Nephron (organoid): ENCODE results near the gene PCMT1.

Source experiments
- H3K27ac Mint-ChIP-seq, 3 experiments: 2 replicates each; pipeline ENCODE4 v1.8.0; 2020; ENCODE audit warnings: mixed read lengths in 3 of 3, mild to moderate bottlenecking in 2 of 3, moderate library complexity in 1 of 3
- H3K27me3 Mint-ChIP-seq: 2 replicates; pipeline ENCODE4 v1.8.0; 2021; ENCODE audit warnings: low read depth, mild to moderate bottlenecking, moderate library complexity, mixed read lengths
- H3K36me3 Mint-ChIP-seq: 2 replicates; pipeline ENCODE4 v1.8.0; 2020; ENCODE audit warnings: low read depth, mixed read lengths
- H3K4me1 Mint-ChIP-seq: 2 replicates; pipeline ENCODE4 v1.8.0; 2020; ENCODE audit warnings: mixed read lengths
- H3K4me3 Mint-ChIP-seq, 3 experiments: 2 replicates each; pipeline ENCODE4 v1.8.0; 2020; ENCODE audit warnings: mild to moderate bottlenecking in 3 of 3, mixed read lengths in 3 of 3, moderate library complexity in 2 of 3
- H3K9me3 Mint-ChIP-seq: 2 replicates; pipeline ENCODE4 v1.8.0; 2020; ENCODE audit warnings: mixed read lengths
- TF ChIP-seq, protein P1 (sequence below), 3 experiments: fragments of 200-600 bp; sonication (generic); IDR thresholded peaks; one replicate each; pipeline ENCODE4 v1.5.0; 2021; ENCODE audit warnings: antibody characterized with exemption in 3 of 3; ENCODE audit not compliant: unreplicated experiment in 3 of 3

PCMT1 gene

GRCh38 chr6:149855741-149856140 lies 106.2 kb downstream of the PCMT1 start:
- peaks cover 10% of the 10 kb centered on the region for H3K36me3 Mint-ChIP-seq
- peaks cover 4% of the 10 kb centered on the region for H3K27me3 Mint-ChIP-seq
- H3K27ac Mint-ChIP-seq, result peak overlapping the region in 1 of 3 experiments; percentile 71
- H3K4me1 Mint-ChIP-seq, result peaks cover 26% of the 10 kb centered on the region
- no peaks in the 10 kb centered on the region for H3K9me3 Mint-ChIP-seq
- no peak overlapping the region for H3K4me3 Mint-ChIP-seq
- TF ChIP-seq, protein P1, sequence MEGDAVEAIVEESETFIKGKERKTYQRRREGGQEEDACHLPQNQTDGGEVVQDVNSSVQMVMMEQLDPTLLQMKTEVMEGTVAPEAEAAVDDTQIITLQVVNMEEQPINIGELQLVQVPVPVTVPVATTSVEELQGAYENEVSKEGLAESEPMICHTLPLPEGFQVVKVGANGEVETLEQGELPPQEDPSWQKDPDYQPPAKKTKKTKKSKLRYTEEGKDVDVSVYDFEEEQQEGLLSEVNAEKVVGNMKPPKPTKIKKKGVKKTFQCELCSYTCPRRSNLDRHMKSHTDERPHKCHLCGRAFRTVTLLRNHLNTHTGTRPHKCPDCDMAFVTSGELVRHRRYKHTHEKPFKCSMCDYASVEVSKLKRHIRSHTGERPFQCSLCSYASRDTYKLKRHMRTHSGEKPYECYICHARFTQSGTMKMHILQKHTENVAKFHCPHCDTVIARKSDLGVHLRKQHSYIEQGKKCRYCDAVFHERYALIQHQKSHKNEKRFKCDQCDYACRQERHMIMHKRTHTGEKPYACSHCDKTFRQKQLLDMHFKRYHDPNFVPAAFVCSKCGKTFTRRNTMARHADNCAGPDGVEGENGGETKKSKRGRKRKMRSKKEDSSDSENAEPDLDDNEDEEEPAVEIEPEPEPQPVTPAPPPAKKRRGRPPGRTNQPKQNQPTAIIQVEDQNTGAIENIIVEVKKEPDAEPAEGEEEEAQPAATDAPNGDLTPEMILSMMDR (IDR thresholded peaks at IDR 0.05; ENCODE audit: unreplicated experiment in 3 of 3), result no peak

DNA sequence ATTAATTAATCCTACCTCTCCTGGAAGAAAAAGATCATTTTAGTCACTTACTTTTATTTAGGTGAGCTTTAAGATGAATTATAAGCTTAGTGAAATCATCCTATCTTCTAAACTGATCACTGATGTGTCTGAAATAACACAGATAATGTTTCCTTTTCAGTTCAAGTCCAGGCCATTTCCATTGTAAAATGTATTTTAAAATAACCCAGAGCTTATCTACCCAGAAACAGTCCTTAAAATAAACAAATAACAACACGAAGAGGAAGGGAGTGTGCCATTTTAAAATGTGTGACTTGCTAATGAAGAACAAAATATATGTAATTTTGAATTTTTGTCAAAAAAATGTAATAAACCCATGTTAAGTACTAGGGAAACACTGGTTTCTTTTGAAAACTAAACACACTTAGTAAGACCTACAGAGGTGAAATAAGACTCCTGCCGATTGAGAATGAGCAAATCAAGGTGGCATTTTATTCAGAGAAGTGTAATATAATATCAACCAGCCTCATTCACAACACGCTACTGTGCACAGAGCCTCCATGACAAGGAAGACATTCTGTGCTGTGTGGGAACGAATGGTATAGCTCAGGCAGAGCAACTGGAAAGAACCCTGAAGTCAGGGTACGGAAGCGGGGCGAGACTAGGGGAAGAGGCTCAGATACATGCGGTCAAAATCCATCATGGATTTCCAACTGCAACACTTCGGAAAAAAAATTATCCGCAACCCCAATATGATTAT lies 106.9 kb downstream of the PCMT1 start:
- TF ChIP-seq, protein P1 (IDR thresholded peaks at IDR 0.05; ENCODE audit: unreplicated experiment in 3 of 3), result no peak
- H3K4me3 Mint-ChIP-seq, result no peak overlapping the region
- H3K4me1 Mint-ChIP-seq, result peaks cover 33% of the 10 kb centered on the region
- no peaks in the 10 kb centered on the region for H3K9me3 Mint-ChIP-seq
- H3K36me3 Mint-ChIP-seq, result peaks cover 4% of the 10 kb centered on the region
- peaks cover 11% of the 10 kb centered on the region for H3K27me3 Mint-ChIP-seq
- no peak overlapping the region for H3K27ac Mint-ChIP-seq

DNA sequence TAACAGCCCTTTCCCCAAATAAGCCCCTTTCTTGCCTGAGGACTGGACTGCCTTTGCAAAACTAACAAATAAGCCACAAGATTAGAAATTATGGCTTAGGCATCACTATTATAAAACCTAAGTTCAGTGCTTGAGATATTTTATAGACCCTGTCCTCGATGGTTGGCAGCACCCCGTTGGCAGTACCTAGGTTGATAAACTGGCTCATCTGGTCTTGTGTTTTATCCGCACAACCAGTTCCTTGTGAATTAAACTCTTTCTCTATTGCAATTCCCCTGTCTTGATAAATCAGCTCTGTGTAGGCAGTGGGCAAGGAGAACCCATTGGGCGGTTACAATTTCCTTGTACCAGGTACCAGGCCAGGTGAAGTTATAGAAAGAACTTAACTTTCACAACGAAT lies 108.0 kb downstream of the PCMT1 start:
- peaks cover 12% of the 10 kb centered on the region for H3K27me3 Mint-ChIP-seq
- TF ChIP-seq, protein P1 (IDR thresholded peaks at IDR 0.05; ENCODE audit: unreplicated experiment in 3 of 3), result no peak
- no peak overlapping the region for H3K27ac Mint-ChIP-seq
- no peak overlapping the region for H3K4me3 Mint-ChIP-seq
- no peaks in the 10 kb centered on the region for H3K9me3 Mint-ChIP-seq
- H3K36me3 Mint-ChIP-seq, result no peaks in the 10 kb centered on the region
- H3K4me1 Mint-ChIP-seq, result peaks cover 43% of the 10 kb centered on the region

DNA sequence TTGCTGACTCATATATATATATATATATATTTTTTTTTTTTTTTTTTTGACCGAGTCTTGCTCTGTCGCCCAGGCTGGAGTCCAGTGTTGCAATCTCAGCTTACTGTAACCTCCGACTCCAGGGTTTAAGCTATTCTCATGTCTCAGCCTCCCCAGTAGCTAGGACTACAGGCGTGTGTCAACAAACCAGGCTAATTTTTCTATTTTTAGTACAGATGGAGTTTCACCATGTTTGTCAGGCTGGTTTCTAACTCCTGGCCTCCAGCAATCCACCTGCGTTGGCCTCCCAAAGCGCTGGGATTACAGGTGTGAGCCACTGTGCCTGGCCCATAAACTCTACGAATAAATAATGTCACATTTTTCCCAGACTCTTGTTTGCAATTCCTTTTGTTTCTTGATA lies 109.8 kb downstream of the PCMT1 start:
- H3K36me3 Mint-ChIP-seq, result no peaks in the 10 kb centered on the region
- no peaks in the 10 kb centered on the region for H3K9me3 Mint-ChIP-seq
- H3K4me1 Mint-ChIP-seq, result peaks cover 49% of the 10 kb centered on the region
- H3K27ac Mint-ChIP-seq, result no peak overlapping the region
- H3K27me3 Mint-ChIP-seq, result peaks cover 17% of the 10 kb centered on the region
- no peak overlapping the region for H3K4me3 Mint-ChIP-seq
- TF ChIP-seq, protein P1 (IDR thresholded peaks at IDR 0.05; ENCODE audit: unreplicated experiment in 3 of 3), result no peak

DNA sequence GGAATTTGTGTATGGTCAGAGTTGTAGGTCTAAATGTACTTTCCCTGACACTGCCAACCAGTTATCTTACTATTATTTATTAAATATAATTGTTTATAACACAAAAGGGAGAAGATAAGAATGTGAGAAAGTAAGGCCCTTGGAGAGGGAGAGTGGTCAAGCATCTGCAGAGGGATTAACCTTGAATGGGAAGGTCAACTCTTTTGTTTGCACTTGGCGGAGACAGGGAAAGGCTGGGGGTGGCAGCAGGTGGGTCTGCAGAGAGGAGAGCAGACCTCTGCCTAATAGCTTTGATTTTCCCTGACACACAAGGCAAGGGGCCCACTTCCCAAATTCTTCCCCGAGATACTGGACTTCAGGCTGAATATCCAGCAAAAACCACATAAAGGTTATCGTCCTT lies 110.4 kb downstream of the PCMT1 start:
- peaks cover 47% of the 10 kb centered on the region for H3K4me1 Mint-ChIP-seq
- H3K36me3 Mint-ChIP-seq, result no peaks in the 10 kb centered on the region
- TF ChIP-seq, protein P1 (IDR thresholded peaks at IDR 0.05; ENCODE audit: unreplicated experiment in 3 of 3), result no peak
- peaks cover 17% of the 10 kb centered on the region for H3K27me3 Mint-ChIP-seq
- no peaks in the 10 kb centered on the region for H3K9me3 Mint-ChIP-seq
- H3K4me3 Mint-ChIP-seq, result peak overlapping the region; percentile 32 to 59 (median 57)
- H3K27ac Mint-ChIP-seq, result no peak overlapping the region

GRCh38 chr6:149860513-149860833 lies 110.9 kb downstream of the PCMT1 start:
- H3K4me1 Mint-ChIP-seq, result peaks cover 41% of the 10 kb centered on the region
- no peaks in the 10 kb centered on the region for H3K36me3 Mint-ChIP-seq
- H3K9me3 Mint-ChIP-seq, result no peaks in the 10 kb centered on the region
- peak overlapping the region in 1 of 3 experiments; percentile 76 for H3K27ac Mint-ChIP-seq
- H3K4me3 Mint-ChIP-seq, result peak overlapping the region; percentile 42 to 75 (median 49)
- peaks cover 17% of the 10 kb centered on the region for H3K27me3 Mint-ChIP-seq
- TF ChIP-seq, protein P1 (IDR thresholded peaks at IDR 0.05; ENCODE audit: unreplicated experiment in 3 of 3), result no peak
